WTC11 (cell line): ENCODE measurements around the gene BANK1.

Source experiments
- CREB1 ChIP-seq: sonication (generic); formaldehyde crosslinking; IDR thresholded peaks from 2 replicates; pipeline ENCODE4 v1.8.0; 2023; ENCODE audit warnings: mild to moderate bottlenecking, missing genetic modification reagents
- CTCF ChIP-seq: fragments of 200-600 bp; IDR thresholded peaks from 2 replicates; pipeline ENCODE4 v1.8.0; 2022; ENCODE audit warnings: antibody characterized with exemption
- E2F1 ChIP-seq: sonication (generic); formaldehyde crosslinking; IDR thresholded peaks from 2 replicates; pipeline ENCODE4 v1.8.0; 2022; ENCODE audit warnings: mild to moderate bottlenecking, missing genetic modification reagents
- IRF2 ChIP-seq: sonication (generic); formaldehyde crosslinking; IDR thresholded peaks from 2 replicates; pipeline ENCODE4 v1.8.0; 2022; ENCODE audit warnings: low read depth, missing genetic modification reagents, borderline replicate concordance
- TEAD1 ChIP-seq: sonication (generic); formaldehyde crosslinking; IDR thresholded peaks from 2 replicates; pipeline ENCODE4 v1.8.0; 2022; ENCODE audit warnings: mild to moderate bottlenecking, missing genetic modification reagents
- ZNF281 ChIP-seq: sonication (generic); formaldehyde crosslinking; IDR thresholded peaks from 2 replicates; pipeline ENCODE4 v1.8.0; 2023; ENCODE audit warnings: mild to moderate bottlenecking, missing genetic modification reagents

- TF ChIP-seq CTCF: no peak
- no peak for TF ChIP-seq ZNF281 (CRISPR knock-in tag)
- TF ChIP-seq IRF2: no peak
- no peak for TF ChIP-seq TEAD1 (CRISPR knock-in tag)
- TF ChIP-seq CREB1: no peak
- no peak for TF ChIP-seq E2F1
Observed at GRCh38 chr4:101871962-101872676, 81.6 kb downstream of the BANK1 start.
